Kidney capillary endothelial cell (primary cell): Measurements from ENCODE around the gene PTPRF.

Source experiments
- DNase-seq: peaks from one replicate; pipeline ENCODE4 v3.0.0-alpha.2; 2018; ENCODE audit warnings: low spot score

PTPRF gene

DNA sequence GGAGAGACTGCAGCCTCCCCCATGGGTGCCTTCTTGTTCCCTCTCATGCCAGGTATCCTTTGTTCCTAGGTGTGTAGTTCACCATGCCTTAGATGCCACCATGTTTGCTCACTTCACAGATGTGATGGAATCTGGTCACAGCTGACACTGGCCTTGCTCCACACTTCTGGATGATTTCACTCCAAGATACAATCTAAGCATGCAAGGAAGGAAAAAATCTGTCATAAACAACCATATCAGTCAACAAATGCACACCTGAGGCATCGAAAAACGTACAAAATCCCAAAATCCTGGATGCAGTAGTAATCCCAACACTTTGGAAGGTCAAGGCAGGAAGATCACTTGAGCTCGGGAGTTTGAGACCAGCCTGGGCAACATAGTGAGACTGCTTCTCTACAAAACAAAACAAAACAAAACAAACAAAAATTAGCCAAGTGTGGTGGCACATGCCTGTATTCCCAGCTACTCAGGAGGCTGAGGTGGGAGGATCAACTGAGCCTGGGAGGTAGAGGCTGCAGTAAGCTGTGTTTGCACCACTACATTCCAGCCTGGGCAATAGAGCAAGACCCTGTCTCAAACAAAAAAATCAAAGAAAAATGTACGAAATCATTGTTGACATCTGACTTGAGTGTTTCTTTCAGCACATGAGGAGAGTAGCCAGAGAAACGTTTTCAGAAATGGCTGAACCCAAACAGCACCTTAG lies 17.1 kb upstream of the PTPRF start:
- no peak for DNase-seq

DNA sequence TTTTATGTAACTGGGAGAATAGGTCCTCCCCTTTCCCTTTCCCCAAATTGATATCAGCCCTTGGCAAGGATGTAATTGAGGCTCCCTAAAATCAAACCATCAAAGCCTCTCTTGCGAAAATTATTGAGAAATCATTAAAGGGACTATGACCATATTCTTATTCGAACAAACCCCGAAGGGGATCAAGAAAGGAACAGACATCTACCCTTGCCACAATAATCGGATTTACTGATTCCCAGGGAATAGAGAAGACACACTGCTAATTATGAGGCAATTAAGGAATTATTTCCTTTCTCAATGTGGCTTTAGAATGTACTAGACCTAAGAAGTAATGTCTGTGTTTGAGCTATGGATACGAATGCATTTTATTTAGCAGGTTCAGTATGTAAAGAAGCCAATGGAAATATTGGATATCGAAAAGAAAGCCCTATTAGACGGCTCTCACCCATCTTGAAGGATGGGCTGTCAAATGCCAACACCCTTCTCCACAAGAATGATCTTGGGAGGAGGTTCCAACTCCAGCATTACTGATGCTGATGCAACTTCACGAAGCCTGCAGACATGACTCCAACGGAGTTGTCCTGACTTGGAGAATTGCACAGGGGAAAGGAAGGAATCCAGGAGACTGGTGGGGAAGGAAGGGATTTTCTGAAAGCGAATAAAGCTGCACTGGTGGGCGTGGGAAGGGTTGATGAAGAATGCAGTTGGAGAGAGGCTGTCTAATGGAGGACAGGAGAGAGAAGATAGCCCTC lies 11.6 kb upstream of the PTPRF start:
- no peak for DNase-seq

DNA sequence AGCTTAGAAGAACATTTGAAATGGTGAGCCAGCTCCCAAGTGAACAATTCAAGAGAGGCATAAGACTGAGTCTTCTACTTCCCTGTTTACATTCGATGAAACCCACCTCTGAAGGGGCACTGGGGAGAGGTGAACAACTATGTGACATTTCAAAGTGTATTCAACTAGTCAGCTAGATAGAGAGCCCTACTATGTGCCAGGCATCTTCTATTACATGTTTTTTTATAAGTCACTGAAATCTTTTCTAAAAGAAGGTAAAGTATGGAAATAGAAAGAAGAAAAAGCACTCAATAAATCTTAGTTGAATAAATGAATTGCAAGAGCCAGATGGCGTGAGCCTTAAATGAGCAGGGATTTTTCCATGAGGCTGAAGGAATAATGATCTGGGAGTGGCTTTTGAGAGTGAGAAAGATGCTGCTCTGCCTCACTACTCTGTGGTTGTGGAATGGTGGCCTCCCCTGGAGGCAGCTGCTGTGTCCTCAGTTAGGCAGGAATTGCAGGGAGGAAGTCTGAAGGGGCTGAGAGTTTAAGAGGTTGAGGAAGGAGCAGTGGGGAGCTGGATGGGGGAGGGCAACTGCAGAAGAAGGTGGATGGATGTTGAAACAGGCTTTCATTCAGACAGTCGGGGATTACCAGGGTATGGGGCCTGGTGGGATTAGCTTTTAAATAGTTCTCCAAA lies 10.4 kb upstream of the PTPRF start:
- no peak for DNase-seq

DNA sequence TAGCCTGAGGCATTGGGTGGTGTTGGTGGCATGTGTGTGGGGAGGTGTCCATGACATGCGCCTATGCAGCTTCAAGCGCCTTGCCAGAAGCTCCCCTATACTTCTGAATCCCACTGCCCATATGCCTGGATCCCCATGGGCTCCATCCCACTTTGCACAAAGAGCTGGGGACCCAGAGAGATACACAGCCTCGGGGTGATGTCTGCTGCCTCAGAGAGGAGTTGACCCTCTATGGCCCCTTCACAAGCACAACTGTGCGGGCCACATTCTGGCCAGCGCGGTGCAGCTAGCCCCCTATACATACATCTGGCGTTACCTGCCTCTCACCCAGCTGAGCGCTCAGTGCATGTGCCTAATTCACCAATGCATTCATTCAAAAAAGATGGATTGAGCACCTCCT lies 9.6 kb upstream of the PTPRF start:
- no peak for DNase-seq

DNA sequence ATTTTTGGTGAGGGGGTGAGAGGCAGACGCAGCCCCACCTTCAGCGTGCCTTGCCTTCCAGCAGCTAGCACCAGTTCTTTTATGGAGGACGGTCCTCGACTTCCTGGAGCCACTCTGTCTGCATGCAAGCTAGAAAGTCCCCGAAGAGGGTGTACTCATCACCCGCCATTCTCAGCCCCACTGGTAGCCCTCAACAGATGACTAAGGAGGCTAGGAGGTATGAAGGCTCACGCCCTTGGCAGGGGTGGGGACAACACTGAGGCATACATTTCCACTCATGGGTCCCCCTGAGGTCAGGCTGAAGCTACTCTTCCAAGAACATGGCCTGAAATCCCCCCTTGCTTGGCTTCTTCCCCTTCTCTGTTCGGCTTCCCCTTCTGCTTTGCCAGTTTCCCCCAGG lies 8.9 kb upstream of the PTPRF start:
- DNase-seq, result no peak

GRCh38 chr1:43522431-43522775 lies 8.3 kb upstream of the PTPRF start:
- no peak for DNase-seq

DNA sequence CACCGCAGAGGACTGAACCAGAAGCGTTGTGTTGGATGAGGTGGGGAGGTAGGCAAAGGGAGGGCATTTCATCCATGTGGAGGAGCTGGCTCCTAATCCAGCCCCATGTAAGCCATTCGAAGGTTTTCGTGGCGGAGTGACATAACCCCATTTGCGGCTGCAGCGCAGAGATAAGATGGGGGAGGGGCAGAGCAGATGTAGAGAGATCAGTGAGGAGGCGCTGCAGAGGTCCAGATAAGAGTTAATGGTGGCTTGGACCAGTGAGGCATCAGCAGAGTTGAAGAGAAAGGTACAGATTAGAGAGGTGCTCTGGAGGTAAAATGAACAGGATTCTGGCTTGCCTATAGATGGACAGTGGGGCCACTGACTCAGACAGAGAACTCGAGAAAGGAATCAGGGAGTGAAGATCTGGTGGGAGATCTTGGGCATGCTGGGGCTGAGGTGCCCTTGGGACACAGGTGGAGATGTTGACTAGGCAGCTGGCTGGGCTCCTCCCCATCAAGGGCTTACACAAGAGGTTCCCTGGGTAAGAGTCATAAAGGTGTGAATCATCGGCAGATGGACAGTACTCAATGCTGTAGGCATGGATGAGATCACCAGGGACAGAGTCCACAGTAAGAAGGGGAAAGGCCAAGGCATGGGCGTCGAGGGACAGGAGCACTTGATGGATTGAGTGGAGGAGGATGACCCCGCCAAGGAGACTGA lies 7.8 kb upstream of the PTPRF start:
- peak; percentile 16 for DNase-seq

GRCh38 chr1:43524804-43525203 lies 5.9 kb upstream of the PTPRF start:
- DNase-seq, result no peak

DNA sequence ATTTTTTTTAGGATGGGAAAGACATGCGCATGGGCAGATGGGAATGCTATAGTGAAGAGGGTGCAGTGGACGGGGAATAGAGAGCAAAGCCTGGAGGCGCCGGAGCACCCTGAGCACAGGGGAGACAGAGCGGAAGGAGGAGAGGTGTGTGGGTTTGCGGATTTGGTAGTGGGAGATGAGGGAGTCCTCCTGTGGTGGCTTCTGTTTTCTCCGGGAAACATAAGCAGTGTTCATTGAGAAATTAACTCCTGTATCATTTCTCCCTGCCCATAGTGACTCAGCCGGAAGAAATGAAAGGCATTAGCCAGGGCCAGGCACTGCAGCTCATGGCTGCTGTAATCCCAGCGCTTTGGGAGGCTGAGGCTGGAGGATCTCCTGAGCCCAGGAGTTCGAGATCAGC lies 4.7 kb upstream of the PTPRF start:
- no peak for DNase-seq

- DNase-seq, result no peak
Observed at GRCh38 chr1:43527111-43527878, 3.4 kb upstream of the PTPRF start.

- peak; percentile 84 for DNase-seq
Observed at GRCh38 chr1:43529206-43529731, 1.4 kb upstream of the PTPRF start.

GRCh38 chr1:43531107-43531905 lies 623 bp downstream of the PTPRF start:
- DNase-seq, result no peak

DNA sequence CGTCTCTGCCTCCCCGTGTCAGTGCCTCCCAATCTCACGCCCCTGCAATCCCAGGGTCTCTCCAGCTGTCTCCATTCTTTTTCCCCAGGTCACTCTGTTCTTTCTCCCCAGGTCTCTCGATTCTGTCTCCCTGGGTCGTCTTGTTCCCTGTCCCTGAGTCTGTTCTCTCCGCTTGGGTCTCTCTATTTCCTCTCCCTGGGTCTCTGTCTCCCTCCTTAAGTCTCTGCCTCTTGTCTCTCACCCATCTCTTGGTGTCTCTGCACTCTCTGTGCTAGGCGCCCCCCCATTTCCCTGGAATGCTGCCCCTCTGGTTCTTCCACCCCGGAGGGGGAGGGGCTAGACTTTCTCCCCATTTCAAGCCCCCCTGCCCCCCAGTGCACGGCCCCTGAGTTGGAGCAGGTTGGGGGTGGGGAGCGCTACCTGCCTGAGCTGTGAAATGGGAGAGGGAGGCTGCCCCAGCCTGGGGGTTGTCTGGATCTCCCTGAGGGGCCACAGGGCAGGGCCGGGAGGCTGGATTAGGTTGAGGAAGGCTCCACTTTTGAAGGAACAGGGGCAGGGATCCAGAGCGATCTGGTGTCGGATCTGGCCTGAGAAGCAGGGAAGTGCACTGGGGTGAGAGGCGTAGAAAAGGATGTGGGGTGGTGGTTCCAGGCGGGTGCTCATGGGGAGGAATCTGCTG lies 1.4 kb downstream of the PTPRF start:
- DNase-seq, result no peak

DNA sequence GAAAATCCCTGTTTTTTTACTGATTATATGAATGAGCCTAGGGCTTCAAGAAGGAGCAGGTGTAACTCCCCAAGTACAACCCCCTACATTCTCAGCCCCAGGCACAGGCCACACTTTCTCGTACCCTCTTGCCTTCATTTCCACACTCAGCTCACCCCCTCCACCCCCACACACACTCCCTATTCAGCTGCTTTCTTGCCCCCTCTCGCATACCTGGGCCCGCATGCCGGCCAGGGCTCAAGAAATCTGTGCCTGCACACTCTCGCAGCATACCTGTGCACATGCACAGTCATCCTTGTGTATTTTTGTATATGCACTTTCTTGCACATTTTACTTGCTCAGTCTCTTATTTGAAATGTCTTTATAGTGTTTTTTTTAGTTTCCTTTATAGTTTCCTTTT lies 2.0 kb downstream of the PTPRF start:
- DNase-seq, result no peak

GRCh38 chr1:43533584-43533983 lies 2.9 kb downstream of the PTPRF start:
- no peak for DNase-seq

GRCh38 chr1:43534256-43534655 lies 3.6 kb downstream of the PTPRF start:
- DNase-seq, result no peak

DNA sequence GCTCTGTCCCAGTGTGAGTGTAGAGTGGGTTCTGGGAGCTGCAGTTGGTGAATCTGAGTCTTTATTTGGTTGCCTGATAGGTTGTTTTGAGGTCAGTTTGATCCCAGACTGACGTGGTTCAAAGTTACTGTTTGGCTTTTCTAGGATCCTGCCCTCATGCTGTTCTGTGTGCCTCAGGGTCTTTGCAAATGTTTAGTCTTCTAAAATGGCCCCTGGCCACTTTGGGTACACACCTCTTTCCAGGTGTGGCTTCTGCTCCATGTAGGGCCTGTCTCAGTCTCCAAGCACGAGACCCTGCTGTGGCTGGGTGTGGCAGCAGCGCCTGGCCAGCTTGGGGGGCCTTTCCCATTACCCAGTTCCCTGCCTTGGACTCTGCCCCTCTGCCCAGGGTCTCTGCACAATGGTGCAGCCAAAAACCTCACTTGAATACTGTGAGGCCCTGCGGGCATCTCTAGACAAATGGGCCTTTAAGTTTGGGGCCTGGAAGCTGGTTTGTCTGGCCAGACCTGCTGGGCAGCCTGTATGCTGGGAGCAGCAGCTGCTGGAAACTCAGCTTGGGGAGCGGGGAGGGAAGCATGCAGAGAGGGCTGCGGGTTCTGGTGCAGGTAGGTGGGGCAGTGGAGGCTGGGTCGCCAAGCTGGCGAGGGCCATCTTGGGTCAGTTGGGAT lies 5.6 kb downstream of the PTPRF start:
- no peak for DNase-seq

- no peak for DNase-seq
Observed at GRCh38 chr1:43536864-43537358, 6.2 kb downstream of the PTPRF start.

DNA sequence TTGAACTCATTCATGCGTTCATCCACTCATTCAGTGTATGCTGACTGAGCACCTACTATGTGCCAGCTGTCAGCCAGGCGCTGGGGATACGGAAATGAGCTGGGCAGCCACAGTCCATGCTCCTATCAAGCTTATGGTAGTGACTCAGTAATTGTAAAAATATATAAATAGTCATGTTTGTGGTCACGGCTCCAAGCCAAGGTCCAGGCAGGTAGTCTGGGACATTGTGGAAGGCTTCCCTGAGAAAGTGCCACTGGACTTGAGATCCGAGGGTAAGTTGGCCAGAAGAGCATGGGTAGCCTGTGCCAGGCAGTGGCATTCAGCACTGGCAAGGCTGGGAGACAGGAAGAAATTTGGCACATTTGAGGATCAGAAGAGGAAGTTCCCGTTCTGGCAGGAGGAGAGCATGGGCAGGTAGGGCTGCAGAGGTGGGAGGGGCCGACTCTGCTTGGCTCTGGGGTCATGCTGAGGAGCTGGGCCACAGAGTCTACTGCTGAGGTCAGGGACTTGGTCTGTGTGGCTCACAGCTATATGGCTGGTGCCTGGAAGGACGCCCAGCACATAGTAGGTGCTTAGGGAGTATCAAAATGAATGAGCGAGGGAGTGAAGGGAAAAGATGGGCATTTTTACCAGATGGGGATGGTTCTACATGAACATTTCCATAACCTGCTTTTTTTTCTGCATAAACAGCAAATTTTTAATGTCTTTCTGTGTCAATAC lies 6.9 kb downstream of the PTPRF start:
- no peak for DNase-seq
